Keratinocyte (primary cell): ENCODE measurements around the gene NXPH4.

Experiments
- EZH2 ChIP-seq: IDR thresholded peaks from one replicate; pipeline ENCODE4 v1.6.1; 2012; ENCODE audit warnings: inconsistent platforms, mild to moderate bottlenecking, low read length, moderate library complexity
- TF ChIP-seq, protein P1 (sequence below), 3 experiments: IDR thresholded peaks in 1 of 3; conservative IDR thresholded peaks in 1 of 3; optimal IDR thresholded peaks in 1 of 3; 2 replicates in 2 of 3; 3 replicates in 1 of 3; pipeline versions ENCODE3 to v1.5.1; 2011; ENCODE audit warnings: low read length in 3 of 3, mild to moderate bottlenecking in 3 of 3, moderate library complexity in 2 of 3, control low read depth in 1 of 3, inconsistent platforms in 1 of 3; ENCODE audit not compliant: insufficient read depth in 2 of 3; ENCODE audit errors: extremely low read depth in 1 of 3

- TF ChIP-seq, protein P1, sequence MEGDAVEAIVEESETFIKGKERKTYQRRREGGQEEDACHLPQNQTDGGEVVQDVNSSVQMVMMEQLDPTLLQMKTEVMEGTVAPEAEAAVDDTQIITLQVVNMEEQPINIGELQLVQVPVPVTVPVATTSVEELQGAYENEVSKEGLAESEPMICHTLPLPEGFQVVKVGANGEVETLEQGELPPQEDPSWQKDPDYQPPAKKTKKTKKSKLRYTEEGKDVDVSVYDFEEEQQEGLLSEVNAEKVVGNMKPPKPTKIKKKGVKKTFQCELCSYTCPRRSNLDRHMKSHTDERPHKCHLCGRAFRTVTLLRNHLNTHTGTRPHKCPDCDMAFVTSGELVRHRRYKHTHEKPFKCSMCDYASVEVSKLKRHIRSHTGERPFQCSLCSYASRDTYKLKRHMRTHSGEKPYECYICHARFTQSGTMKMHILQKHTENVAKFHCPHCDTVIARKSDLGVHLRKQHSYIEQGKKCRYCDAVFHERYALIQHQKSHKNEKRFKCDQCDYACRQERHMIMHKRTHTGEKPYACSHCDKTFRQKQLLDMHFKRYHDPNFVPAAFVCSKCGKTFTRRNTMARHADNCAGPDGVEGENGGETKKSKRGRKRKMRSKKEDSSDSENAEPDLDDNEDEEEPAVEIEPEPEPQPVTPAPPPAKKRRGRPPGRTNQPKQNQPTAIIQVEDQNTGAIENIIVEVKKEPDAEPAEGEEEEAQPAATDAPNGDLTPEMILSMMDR (optimal IDR thresholded peaks at IDR 0.05 in 1 of 3, IDR thresholded peaks at IDR 0.05 in 1 of 3, conservative IDR thresholded peaks at IDR 0.05 in 1 of 3; ENCODE audit: extremely low read depth in 1 of 3, insufficient read depth in 2 of 3, low read length in 3 of 3), result no peak
- TF ChIP-seq EZH2, result no peak
Observed at GRCh38 chr12:57266681-57267080, 50.1 kb downstream of the NXPH4 start.
